GM13977 (cell line): ENCODE results near the gene SCAMP4.

Experiments
- DNase-seq: peaks from one replicate; pipeline ENCODE4 v3.0.0; 2012; ENCODE audit warnings: low spot score
- in situ Hi-C: fragments of 300-500 bp; cut with MboI; formaldehyde crosslinking; loops from one replicate; pipeline ENCODE4 v1.12.0; 2022; ENCODE audit warnings: low sequenced_read_pairs, low pct_unique_long_range_greater_than_20kb, mixed read lengths, inconsistent platforms; ENCODE audit not compliant: unreplicated experiment
- TF ChIP-seq, protein P1 (sequence below): IDR thresholded peaks from 2 replicates; pipeline ENCODE4 v1.5.1; 2012; ENCODE audit warnings: mild to moderate bottlenecking, control low read depth; ENCODE audit not compliant: insufficient read depth; ENCODE audit errors: extremely low read depth, missing control alignments

Gene SCAMP4

DNA sequence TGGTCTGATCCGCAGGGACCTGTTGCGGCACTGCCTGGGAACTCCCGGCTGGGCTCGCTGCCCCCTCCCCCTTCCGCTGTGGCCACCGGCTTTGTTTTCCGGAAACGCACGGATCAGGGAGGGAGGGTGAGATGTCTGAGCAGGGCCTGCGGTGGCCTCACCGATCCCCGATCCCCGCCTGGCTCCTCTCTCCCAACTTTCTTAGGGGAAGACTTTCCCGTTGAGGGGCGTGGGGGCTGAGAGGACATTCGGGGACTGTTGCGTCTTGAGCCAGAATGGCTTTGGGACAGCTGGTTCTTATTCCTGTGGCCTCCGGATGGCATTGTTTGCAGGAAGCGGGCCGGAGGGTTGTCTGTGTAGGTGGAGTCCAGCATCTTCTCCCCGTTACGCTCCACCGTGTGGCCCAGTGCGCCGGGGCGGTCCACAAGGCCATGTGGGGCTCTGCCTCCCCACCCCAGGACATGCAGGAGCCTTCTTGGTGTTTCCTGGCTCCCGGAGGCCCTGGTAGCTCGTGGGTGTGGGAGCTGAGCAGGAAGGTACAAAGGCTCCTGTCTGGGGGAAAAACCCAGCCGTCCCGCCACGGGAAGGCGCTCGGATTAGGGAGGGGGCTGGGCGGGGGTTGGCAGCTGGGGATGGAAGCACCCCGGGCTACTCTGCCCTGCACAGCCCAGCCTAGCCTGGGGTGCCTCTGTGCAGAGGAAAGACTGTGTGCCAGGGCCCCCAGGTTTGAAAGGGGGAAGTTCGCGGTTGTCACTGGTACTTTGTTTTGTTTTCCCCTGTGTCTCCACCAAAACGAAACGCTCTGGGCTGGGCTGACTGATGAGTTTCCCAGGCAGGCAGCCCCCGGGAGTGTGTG is 37.1 kb downstream of the SCAMP4 start:
- DNase-seq = peak; percentile 85
- TF ChIP-seq, protein P1, sequence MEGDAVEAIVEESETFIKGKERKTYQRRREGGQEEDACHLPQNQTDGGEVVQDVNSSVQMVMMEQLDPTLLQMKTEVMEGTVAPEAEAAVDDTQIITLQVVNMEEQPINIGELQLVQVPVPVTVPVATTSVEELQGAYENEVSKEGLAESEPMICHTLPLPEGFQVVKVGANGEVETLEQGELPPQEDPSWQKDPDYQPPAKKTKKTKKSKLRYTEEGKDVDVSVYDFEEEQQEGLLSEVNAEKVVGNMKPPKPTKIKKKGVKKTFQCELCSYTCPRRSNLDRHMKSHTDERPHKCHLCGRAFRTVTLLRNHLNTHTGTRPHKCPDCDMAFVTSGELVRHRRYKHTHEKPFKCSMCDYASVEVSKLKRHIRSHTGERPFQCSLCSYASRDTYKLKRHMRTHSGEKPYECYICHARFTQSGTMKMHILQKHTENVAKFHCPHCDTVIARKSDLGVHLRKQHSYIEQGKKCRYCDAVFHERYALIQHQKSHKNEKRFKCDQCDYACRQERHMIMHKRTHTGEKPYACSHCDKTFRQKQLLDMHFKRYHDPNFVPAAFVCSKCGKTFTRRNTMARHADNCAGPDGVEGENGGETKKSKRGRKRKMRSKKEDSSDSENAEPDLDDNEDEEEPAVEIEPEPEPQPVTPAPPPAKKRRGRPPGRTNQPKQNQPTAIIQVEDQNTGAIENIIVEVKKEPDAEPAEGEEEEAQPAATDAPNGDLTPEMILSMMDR = no peak

DNA sequence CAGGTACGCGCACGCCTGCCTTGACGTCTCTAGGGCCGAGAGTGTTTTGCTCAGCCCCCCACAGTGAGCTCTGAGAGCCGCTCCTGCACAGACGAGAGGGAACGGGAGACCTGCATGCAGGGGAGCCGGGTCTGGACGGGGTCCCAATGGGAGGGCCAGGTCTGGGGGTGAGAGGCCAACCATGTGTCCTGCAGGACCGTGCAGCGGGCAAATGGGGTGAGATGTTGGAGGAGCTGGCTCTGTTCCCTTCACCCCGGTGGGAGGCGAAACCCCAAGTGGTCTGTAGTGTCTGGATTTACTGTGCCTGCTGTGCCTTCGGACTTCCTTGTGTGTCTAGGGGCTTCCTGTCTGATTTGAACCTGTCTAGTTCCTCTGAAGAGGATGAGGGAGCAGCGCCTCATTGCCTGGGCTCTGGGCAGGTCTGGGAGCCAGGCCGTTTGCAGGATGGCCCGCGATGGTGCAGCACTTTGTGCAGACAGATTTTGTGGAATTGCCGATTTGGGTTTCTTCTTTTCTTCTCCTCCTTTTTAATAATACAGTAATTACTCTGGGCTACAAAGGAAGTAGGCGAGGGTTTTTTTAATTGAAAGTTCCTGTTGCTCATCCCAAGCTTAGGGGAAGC is 37.8 kb downstream of the SCAMP4 start:
- TF ChIP-seq, protein P1 = no peak
- in situ Hi-C loops = no loop called here
- no peak for DNase-seq

More for the DNA sequence above, 37.1 kb downstream of the SCAMP4 start:
- in situ Hi-C loops = no loop called here

DNA sequence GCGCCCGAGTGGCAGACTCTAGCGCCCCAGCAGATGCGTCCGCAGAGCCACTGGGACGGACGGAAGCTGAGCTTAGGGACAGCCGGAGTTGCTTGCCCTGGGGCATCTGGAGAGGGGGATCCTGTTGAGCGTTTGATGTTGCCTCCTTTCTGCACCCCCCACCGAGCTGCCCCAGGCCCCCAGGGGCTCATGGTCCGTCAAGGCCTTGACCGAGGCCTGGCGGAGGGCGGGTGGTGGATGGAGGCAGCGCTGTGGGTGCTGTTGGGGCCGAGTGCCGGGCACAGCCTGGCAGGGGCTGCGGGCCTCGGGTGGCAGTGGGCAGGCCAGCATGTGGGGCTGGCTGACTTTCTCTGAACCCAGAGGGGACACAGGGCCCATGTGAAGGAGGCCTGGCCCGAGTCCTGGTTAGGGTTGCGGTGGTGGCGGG is 38.5 kb downstream of the SCAMP4 start:
- in situ Hi-C loops = no loop called here
- TF ChIP-seq, protein P1 = no peak
- no peak for DNase-seq

DNA sequence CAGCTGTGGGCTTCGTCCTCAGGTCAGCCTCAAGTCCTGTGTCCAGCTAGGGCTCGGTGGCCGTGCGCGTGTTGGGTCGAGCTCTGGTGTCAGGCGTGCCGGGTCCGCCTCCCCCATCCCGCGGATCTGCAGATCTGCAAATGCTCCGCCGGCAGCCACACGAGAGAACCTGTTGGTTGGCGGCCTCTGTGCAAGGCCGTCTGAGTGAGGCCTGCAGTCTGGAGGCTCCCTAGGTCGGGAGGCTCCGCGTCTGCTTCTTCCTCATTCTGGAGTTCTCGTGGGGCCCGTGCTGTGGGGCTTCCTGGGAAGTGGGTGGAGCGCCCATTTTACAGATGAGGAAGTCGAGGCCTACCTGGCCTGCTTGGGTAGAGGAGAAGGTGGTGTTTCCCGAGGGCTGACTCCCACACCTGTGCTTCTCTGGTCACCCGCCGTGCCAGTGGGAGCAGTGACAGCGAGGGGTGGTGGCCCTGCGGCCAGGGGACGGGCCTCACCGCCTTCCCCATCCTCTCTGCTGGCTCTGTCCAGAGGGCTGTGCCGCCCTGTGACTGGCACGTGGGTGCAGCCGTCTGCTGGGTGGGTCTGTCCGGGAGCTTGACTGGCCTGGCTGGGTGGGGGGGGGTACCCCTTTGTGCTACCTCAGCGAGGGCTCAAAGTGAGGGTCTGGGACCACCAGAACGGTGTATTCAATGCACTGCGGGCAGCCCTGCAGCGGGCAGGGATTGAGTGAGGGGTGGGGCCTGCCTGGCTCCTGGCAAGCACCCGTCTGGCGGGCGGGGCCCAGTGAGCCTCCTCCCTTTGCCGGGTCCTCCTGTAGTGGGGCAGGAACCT is 39.1 kb downstream of the SCAMP4 start:
- in situ Hi-C loops = no loop called here
- DNase-seq = no peak
- TF ChIP-seq, protein P1 = no peak

DNA sequence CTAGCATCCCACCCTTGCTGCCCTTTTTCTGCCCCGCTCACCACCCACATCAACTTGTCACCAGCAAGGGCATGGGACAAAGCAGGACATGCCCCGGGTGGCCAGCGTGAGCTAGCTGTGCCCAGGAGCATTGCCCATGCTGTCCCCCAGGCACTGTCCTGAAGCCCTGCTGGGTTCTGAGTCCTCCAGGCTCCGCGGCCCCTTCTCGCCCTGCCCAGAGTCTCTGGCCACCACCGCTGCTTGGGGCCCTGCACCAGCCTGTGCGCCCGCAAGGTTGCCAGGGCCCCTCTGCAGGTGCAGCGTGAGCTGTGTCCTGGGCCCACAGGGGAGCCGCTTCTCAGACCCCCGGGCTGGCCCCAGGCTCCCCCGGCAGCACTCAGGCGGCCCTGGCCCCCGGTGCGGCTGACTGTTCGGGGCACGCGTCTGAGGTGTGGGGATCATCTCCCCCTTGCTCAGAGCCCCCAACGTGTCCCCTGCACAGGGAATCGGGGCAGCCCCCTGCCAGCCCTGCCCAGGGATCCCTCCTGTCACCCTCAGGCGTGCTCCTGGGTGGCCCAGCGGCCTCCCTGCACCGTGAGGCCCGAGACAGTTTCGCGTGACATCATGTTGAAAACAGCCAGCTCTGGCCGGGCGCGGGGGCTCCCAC is 39.8 kb downstream of the SCAMP4 start:
- no peak for DNase-seq
- in situ Hi-C loops = no loop called here
- TF ChIP-seq, protein P1 = no peak

DNA sequence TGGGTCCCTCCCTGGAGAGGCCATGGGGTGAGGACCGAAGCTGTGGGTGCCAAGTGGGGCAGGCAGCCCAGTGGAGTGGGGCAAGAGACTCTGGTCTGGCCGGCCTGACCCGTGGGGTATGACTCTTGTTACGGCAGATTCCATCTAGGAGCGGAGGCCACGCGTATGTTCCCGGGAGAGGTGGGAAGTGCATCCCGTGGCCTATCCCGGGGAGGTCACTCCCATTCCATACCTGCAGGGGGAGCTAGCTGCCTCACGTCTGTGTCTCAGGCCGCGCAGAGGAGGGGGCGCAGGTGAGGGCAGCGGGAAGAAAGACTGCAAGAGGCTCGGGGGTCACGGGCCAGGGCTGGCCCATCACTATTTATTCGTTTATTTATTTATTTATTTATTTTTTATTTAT is 40.7 kb downstream of the SCAMP4 start:
- no peak for DNase-seq
- TF ChIP-seq, protein P1 = peak; percentile 59
- in situ Hi-C loops = no loop called here
